Caco-2 (cell line): ENCODE results near the gene OR2AG1. TPM values are rescaled to one million over a fixed set of nuclear protein-coding genes. Genes with fewer than 3 reads are reported as not detected.

Source experiments
- BruUV-seq: library from RNA; stranded (reverse); fragments of 400-500 nt; replicated peaks from 2 replicates; lab custom pipeline; 2021; lab: Mats Ljungman, UMichigan
- CTCF ChIA-PET: fragments of 300-600 bp; sonication (Branson Sonifier 250); formaldehyde crosslinking; loops from one replicate; lab custom pipeline; 2022; ENCODE audit warnings: antibody characterized with exemption; lab: Charles Lee
- POLR2A ChIA-PET: fragments of 300-600 bp; sonication (Branson Sonifier 250); formaldehyde crosslinking; loops from one replicate; lab custom pipeline; 2022; ENCODE audit warnings: antibody characterized with exemption; lab: Charles Lee
- DNase-seq, 2 experiments: peaks; one replicate each; pipeline versions ENCODE4 v3.0.0 to v3.0.0-alpha.2; 2020 to 2022
- H3K27me3 ChIP-seq: replicated peaks from 2 replicates; pipeline ENCODE4 v1.6.0; 2011; ENCODE audit warnings: low read length; ENCODE audit not compliant: control insufficient read depth, insufficient read depth
- H3K36me3 ChIP-seq: 2 replicates; pipeline ENCODE4 v1.5.1; 2011; ENCODE audit warnings: low read length; ENCODE audit not compliant: control insufficient read depth, insufficient read depth
- H3K4me1 ChIP-seq: fragments of 250-450 bp; sonication (Bioruptor Pico); 2 replicates; pipeline ENCODE4 v1.5.1; 2020; ENCODE audit warnings: mild to moderate bottlenecking
- H3K4me3 ChIP-seq: 2 replicates; pipeline ENCODE4 v1.5.1; 2011; ENCODE audit warnings: low read depth, mild to moderate bottlenecking, control low read depth, low read length
- H3K9me3 ChIP-seq: fragments of 250-450 bp; sonication (Bioruptor Pico); 2 replicates; pipeline ENCODE4 v1.5.1; 2020; ENCODE audit warnings: mild to moderate bottlenecking, moderate library complexity
- H3K27ac Mint-ChIP-seq: one replicate; pipeline ENCODE4 v1.8.0; 2022; ENCODE audit warnings: mixed read lengths; ENCODE audit not compliant: unreplicated experiment
- H3K27me3 Mint-ChIP-seq: one replicate; pipeline ENCODE4 v1.8.0; 2022; ENCODE audit warnings: mixed read lengths; ENCODE audit not compliant: insufficient read depth, unreplicated experiment
- H3K36me3 Mint-ChIP-seq: one replicate; pipeline ENCODE4 v1.8.0; 2022; ENCODE audit warnings: mild to moderate bottlenecking, mixed read lengths; ENCODE audit not compliant: insufficient read depth, unreplicated experiment
- H3K4me1 Mint-ChIP-seq: one replicate; pipeline ENCODE4 v1.8.0; 2022; ENCODE audit warnings: low read depth, mixed read lengths; ENCODE audit not compliant: unreplicated experiment
- H3K4me3 Mint-ChIP-seq: one replicate; pipeline ENCODE4 v1.8.0; 2022; ENCODE audit warnings: mild to moderate bottlenecking, moderate library complexity, mixed read lengths; ENCODE audit not compliant: unreplicated experiment
- H3K9me3 Mint-ChIP-seq: one replicate; pipeline ENCODE4 v1.8.0; 2022; ENCODE audit warnings: mixed read lengths; ENCODE audit not compliant: unreplicated experiment
- intact Hi-C: fragments of 100-400 bp; cut with micrococcal nuclease; formaldehyde crosslinking; loops from one replicate; pipeline ENCODE4 v1.10.0; 2022; ENCODE audit not compliant: unreplicated experiment
- total RNA-seq: library from RNA; stranded (reverse); gene quantifications from 2 replicates; pipeline ENCODE4 v1.2.3, GENCODE V29; 2022
- TF ChIP-seq, protein P1 (sequence below), 2 experiments: fragments of 200-600 bp in 1 of 2; IDR thresholded peaks; 1 replicate in 1 of 2; 2 replicates in 1 of 2; pipeline versions ENCODE4 v1.5.1 to v1.8.0; 2011 to 2022; ENCODE audit warnings: antibody characterized with exemption in 1 of 2, control low read depth in 1 of 2, inconsistent platforms in 1 of 2, low read depth in 1 of 2, low read length in 1 of 2, mild to moderate bottlenecking in 1 of 2, moderate library complexity in 1 of 2; ENCODE audit not compliant: insufficient read depth in 1 of 2, severe bottlenecking in 1 of 2, unreplicated experiment in 1 of 2

OR2AG1 gene
- total RNA-seq, 1 experiment from 2014 or later = not detected

- H3K27me3 Mint-ChIP-seq = peaks cover 13% of the 10 kb centered on the region
- no peaks in the 10 kb centered on the region for H3K4me1 Mint-ChIP-seq
- intact Hi-C loops = no loop called here
- no peak overlapping the region for H3K4me3 Mint-ChIP-seq
- H3K27ac Mint-ChIP-seq = no peak overlapping the region
- no TSS peak for BruUV-seq
- TF ChIP-seq, protein P1, sequence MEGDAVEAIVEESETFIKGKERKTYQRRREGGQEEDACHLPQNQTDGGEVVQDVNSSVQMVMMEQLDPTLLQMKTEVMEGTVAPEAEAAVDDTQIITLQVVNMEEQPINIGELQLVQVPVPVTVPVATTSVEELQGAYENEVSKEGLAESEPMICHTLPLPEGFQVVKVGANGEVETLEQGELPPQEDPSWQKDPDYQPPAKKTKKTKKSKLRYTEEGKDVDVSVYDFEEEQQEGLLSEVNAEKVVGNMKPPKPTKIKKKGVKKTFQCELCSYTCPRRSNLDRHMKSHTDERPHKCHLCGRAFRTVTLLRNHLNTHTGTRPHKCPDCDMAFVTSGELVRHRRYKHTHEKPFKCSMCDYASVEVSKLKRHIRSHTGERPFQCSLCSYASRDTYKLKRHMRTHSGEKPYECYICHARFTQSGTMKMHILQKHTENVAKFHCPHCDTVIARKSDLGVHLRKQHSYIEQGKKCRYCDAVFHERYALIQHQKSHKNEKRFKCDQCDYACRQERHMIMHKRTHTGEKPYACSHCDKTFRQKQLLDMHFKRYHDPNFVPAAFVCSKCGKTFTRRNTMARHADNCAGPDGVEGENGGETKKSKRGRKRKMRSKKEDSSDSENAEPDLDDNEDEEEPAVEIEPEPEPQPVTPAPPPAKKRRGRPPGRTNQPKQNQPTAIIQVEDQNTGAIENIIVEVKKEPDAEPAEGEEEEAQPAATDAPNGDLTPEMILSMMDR (IDR thresholded peaks at IDR 0.05; ENCODE audit: insufficient read depth in 1 of 2, low read depth in 1 of 2, low read length in 1 of 2, severe bottlenecking in 1 of 2, unreplicated experiment in 1 of 2) = no peak
- Histone ChIP-seq H3K4me1 (no peaks in the 10 kb centered on the region), H3K4me3 (no peak overlapping the region), H3K9me3 (no peaks in the 10 kb centered on the region), H3K36me3 (no peaks in the 10 kb centered on the region), H3K27me3 (no peaks in the 10 kb centered on the region; the same call in 1 of the 2 replicates)
- no peak for DNase-seq
- ChIA-PET POLR2A (no interaction called here), CTCF (no interaction called here)
- H3K36me3 Mint-ChIP-seq = no peaks in the 10 kb centered on the region
- no peaks in the 10 kb centered on the region for H3K9me3 Mint-ChIP-seq
These were observed 37.3 kb upstream of the OR2AG1 start for GRCh38 chr11:6745465-6746015.

DNA sequence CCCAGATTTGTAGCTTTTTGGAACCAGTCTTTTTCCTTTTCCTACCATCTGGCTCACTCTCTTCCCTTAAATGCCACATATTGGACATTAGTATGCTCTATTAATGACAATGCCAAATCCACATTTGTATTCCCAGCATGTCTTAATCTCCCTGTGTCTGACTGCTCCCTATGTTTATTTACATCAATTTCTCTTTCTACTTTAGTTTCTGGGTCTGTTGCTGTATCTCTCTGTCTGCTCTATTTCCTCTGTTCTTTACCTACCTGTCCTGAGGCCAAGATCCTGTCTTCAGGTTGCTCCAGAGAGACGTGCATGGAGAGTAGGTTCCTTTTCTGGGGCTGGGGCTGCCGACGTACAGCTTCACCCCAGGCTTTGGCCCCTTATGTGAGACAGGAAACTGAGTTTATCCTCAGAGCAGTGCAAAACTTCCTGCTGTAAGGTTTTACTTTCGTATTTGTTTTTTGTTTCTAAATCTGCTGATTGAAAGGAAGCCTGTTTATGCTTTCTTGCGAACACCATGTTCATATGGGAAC, 36.7 kb upstream of the OR2AG1 start:
- no peaks in the 10 kb centered on the region for H3K36me3 Mint-ChIP-seq
- no peak overlapping the region for H3K27ac Mint-ChIP-seq
- H3K4me3 Mint-ChIP-seq = no peak overlapping the region
- no peaks in the 10 kb centered on the region for H3K9me3 Mint-ChIP-seq
- DNase-seq = no peak
- H3K27me3 Mint-ChIP-seq = peaks cover 9% of the 10 kb centered on the region
- intact Hi-C loops = no loop called here
- POLR2A ChIA-PET = no interaction called here
- CTCF ChIA-PET = no interaction called here
- H3K9me3 ChIP-seq = no peaks in the 10 kb centered on the region
- no peaks in the 10 kb centered on the region for H3K36me3 ChIP-seq
- no peaks in the 10 kb centered on the region for H3K4me1 ChIP-seq
- no peaks in the 10 kb centered on the region; the same call in 1 of the 2 replicates for H3K27me3 ChIP-seq
- TF ChIP-seq, protein P1 (IDR thresholded peaks at IDR 0.05; ENCODE audit: insufficient read depth in 1 of 2, low read depth in 1 of 2, low read length in 1 of 2, severe bottlenecking in 1 of 2, unreplicated experiment in 1 of 2) = no peak
- BruUV-seq = no TSS peak
- H3K4me3 ChIP-seq = no peak overlapping the region
- no peaks in the 10 kb centered on the region for H3K4me1 Mint-ChIP-seq

DNA sequence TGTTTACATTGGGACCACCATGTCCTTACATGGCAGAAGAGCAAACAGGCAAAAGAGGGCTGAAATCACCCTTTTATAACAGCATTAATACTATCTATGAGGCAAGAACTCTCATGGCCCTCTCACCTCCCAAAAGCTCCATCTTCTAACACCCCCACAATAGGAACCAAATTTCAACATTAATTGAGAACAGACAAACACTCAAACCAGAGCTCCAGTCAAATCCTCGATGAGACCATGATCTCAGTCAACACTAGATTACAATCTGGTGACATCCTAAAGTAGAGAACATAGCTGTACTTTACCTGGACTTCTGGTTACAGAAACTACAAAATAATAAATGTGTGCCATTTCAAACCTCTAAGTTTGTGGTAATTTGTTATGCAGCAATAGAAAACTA, 36.2 kb upstream of the OR2AG1 start:
- H3K36me3 ChIP-seq = no peaks in the 10 kb centered on the region
- BruUV-seq = no TSS peak
- ChIA-PET CTCF (no interaction called here), POLR2A (no interaction called here)
- H3K9me3 Mint-ChIP-seq = no peaks in the 10 kb centered on the region
- no peaks in the 10 kb centered on the region for H3K9me3 ChIP-seq
- intact Hi-C loops = no loop called here
- H3K4me3 Mint-ChIP-seq = no peak overlapping the region
- H3K4me1 Mint-ChIP-seq = no peaks in the 10 kb centered on the region
- H3K27me3 Mint-ChIP-seq = peaks cover 9% of the 10 kb centered on the region
- H3K27ac Mint-ChIP-seq = no peak overlapping the region
- H3K4me1 ChIP-seq = no peaks in the 10 kb centered on the region
- TF ChIP-seq, protein P1 (IDR thresholded peaks at IDR 0.05; ENCODE audit: insufficient read depth in 1 of 2, low read depth in 1 of 2, low read length in 1 of 2, severe bottlenecking in 1 of 2, unreplicated experiment in 1 of 2) = no peak
- H3K27me3 ChIP-seq = no peaks in the 10 kb centered on the region; the same call in 1 of the 2 replicates
- H3K36me3 Mint-ChIP-seq = no peaks in the 10 kb centered on the region
- no peak overlapping the region for H3K4me3 ChIP-seq
- DNase-seq = no peak
